Measurements from ENCODE around the gene GPR173.

GPR173 gene

GRCh38 chrX:53093177-53093655 is 44.6 kb downstream of the GPR173 start (continued):
- TF ChIP-seq ZBTB11 (tag by site-specific recombination; conservative IDR thresholded peaks at IDR 0.05; ENCODE audit: low read depth) (0 out of 2 replicates have a peak, but pooled peaks have one; percentile 10), ZNF138 (tag by site-specific recombination; IDR thresholded peaks at IDR 0.05; ENCODE audit: borderline replicate concordance) (no peak), KLF7 (tag by site-specific recombination; IDR thresholded peaks at IDR 0.05; ENCODE audit: borderline replicate concordance) (0 out of 2 replicates have a peak, but pooled peaks have one; percentile 34), HIC1 (tag by site-specific recombination; IDR thresholded peaks at IDR 0.05) (no peak), FEZF1 (tag by site-specific recombination; IDR thresholded peaks at IDR 0.05) (no peak), ZBTB1 (tag by site-specific recombination; IDR thresholded peaks at IDR 0.05) (no peak), ZNF302 (tag by site-specific recombination; IDR thresholded peaks at IDR 0.05; ENCODE audit: low read depth) (no peak), KLF9 (tag by site-specific recombination; IDR thresholded peaks at IDR 0.05; ENCODE audit: low read depth) (peak; percentile 79), ZNF350 (tag by site-specific recombination; IDR thresholded peaks at IDR 0.05) (no peak), REPIN1 (tag by site-specific recombination; IDR thresholded peaks at IDR 0.05; ENCODE audit: low read depth) (no peak), IKZF3 (tag by site-specific recombination; IDR thresholded peaks at IDR 0.05) (peak; percentile 81), ZBTB26 (tag by site-specific recombination; optimal IDR thresholded peaks at IDR 0.05) (no peak), ZNF248 (tag by site-specific recombination; IDR thresholded peaks at IDR 0.05) (no peak), AEBP2 (tag by site-specific recombination; IDR thresholded peaks at IDR 0.05; ENCODE audit: borderline replicate concordance) (no peak), ZNF747 (tag by site-specific recombination; IDR thresholded peaks at IDR 0.05) (no peak), GLI4 (tag by site-specific recombination; IDR thresholded peaks at IDR 0.05) (no peak), ZNF621 (tag by site-specific recombination; IDR thresholded peaks at IDR 0.05) (no peak), SETDB1 (IDR thresholded peaks at IDR 0.05; ENCODE audit: insufficient read length, low read length) (no peak), ZNF335 (tag by site-specific recombination; conservative IDR thresholded peaks at IDR 0.05) (no peak), PBX3 (CRISPR knock-in tag; IDR thresholded peaks at IDR 0.05) (no peak), ZNF10 (tag by site-specific recombination; IDR thresholded peaks at IDR 0.05) (no peak), ZNF157 (tag by site-specific recombination; IDR thresholded peaks at IDR 0.05) (no peak), ZNF426 (tag by site-specific recombination; IDR thresholded peaks at IDR 0.05) (no peak), ZSCAN23 (tag by site-specific recombination; IDR thresholded peaks at IDR 0.05) (no peak), ZNF16 (tag by site-specific recombination; IDR thresholded peaks at IDR 0.05; ENCODE audit: low read depth) (no peak), ZBTB6 (tag by site-specific recombination; IDR thresholded peaks at IDR 0.05) (no peak), KLF8 (tag by site-specific recombination; IDR thresholded peaks at IDR 0.05) (peak; percentile 81), CTCF (tag by site-specific recombination; IDR thresholded peaks at IDR 0.05) (peak; percentile 60; the same call in 1 of the 2 replicates), ZEB2 (tag by site-specific recombination; IDR thresholded peaks at IDR 0.05) (0 out of 2 replicates have a peak, but pooled peaks have one; percentile 28)
